Stomach (tissue), 4 donors: ENCODE measurements around the gene STPG4.

Source experiments
- EP300 ChIP-seq: sonication (generic); formaldehyde crosslinking; IDR thresholded peaks from one replicate; pipeline ENCODE4 v1.6.1; 2017; ENCODE audit warnings: antibody characterized with exemption
- POLR2A ChIP-seq, 4 donors: fragments of 450-650 bp; IDR thresholded peaks; one replicate each; pipeline ENCODE4 v1.6.1; 2016; ENCODE audit warnings: antibody characterized with exemption in 4 of 4, control low read depth in 2 of 4, mild to moderate bottlenecking in 1 of 4, moderate library complexity in 1 of 4
- POLR2AphosphoS5 ChIP-seq, 3 donors: sonication (generic); formaldehyde crosslinking; IDR thresholded peaks; one replicate each; pipeline ENCODE4 v1.6.1; 2016; ENCODE audit warnings: antibody characterized with exemption in 3 of 3
- TF ChIP-seq, protein P1 (sequence below), 7 experiments: fragments of 450-650 bp in 4 of 7; fragments of 200-600 bp in 3 of 7; sonication (generic) in 3 of 7; IDR thresholded peaks; one replicate each; pipeline ENCODE4 v1.5.1; 2016 to 2019; ENCODE audit warnings: antibody characterized with exemption in 7 of 7, control low read depth in 2 of 7, mild to moderate bottlenecking in 1 of 7

DNA sequence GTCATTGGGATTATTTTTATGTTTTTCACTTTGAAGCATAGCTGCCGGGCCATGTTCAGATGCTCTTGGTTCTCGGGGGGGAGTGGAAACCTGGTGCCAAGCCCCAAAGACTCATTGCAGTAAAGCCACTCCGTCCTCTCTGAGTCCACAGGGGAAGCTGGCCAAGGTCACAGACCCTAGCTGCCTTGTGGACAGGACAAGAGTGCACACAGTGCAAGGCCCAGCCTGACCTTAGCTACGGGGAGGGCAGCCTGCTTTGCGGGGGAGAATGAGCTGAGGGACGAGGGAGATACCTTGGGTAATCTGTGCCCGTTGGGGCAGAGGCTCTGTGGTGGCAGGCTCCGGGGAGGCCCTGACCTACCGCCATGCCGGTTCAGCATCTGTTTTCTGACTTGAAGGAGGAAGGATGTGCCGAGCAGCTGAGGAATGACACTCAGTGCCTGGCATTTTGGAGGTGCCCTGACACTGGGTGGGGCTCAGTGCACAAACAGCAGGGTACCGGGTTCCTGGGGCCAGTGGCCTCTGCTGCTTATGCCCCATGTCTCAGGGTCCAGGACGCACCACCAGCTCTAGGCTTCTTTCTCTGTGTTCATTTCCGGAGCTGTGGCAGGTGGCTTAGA is 87.2 kb downstream of the STPG4 start:
- TF ChIP-seq EP300 (no peak), POLR2AphosphoS5 (IDR thresholded peaks at IDR 0.05) (no peak), POLR2A (IDR thresholded peaks at IDR 0.05) (no peak)
- TF ChIP-seq, protein P1, sequence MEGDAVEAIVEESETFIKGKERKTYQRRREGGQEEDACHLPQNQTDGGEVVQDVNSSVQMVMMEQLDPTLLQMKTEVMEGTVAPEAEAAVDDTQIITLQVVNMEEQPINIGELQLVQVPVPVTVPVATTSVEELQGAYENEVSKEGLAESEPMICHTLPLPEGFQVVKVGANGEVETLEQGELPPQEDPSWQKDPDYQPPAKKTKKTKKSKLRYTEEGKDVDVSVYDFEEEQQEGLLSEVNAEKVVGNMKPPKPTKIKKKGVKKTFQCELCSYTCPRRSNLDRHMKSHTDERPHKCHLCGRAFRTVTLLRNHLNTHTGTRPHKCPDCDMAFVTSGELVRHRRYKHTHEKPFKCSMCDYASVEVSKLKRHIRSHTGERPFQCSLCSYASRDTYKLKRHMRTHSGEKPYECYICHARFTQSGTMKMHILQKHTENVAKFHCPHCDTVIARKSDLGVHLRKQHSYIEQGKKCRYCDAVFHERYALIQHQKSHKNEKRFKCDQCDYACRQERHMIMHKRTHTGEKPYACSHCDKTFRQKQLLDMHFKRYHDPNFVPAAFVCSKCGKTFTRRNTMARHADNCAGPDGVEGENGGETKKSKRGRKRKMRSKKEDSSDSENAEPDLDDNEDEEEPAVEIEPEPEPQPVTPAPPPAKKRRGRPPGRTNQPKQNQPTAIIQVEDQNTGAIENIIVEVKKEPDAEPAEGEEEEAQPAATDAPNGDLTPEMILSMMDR (IDR thresholded peaks at IDR 0.05): no peak
